GM20000 (cell line): ENCODE measurements around the gene EFNA5.

ENCODE experiments used
- DNase-seq: peaks from one replicate; pipeline ENCODE4 v3.0.0; 2012; ENCODE audit warnings: low spot score
- CTCF ChIP-seq: IDR thresholded peaks from 2 replicates; pipeline ENCODE4 v1.5.1; 2012; ENCODE audit warnings: mild to moderate bottlenecking, control low read depth; ENCODE audit errors: extremely low read depth, missing control alignments

EFNA5 gene

GRCh38 chr5:107658528-107658927, 12.2 kb downstream of the EFNA5 start:
- no peak for DNase-seq
- TF ChIP-seq CTCF = no peak

- no peak for DNase-seq
These were observed 14.9 kb downstream of the EFNA5 start for GRCh38 chr5:107655831-107656230.

GRCh38 chr5:107654827-107655226, 15.9 kb downstream of the EFNA5 start:
- TF ChIP-seq CTCF = no peak
- DNase-seq = no peak

More at GRCh38 chr5:107655831-107656230, 14.9 kb downstream of the EFNA5 start:
- TF ChIP-seq CTCF = no peak

- no peak for DNase-seq
- TF ChIP-seq CTCF = no peak
These were observed 17.1 kb downstream of the EFNA5 start for GRCh38 chr5:107653685-107654084.

- DNase-seq = no peak
- TF ChIP-seq CTCF = no peak
These were observed 17.7 kb downstream of the EFNA5 start for GRCh38 chr5:107652839-107653607.

GRCh38 chr5:107652408-107652807, 18.3 kb downstream of the EFNA5 start:
- DNase-seq = no peak
- TF ChIP-seq CTCF = no peak

- no peak for DNase-seq
- no peak for TF ChIP-seq CTCF
These were observed 19.4 kb downstream of the EFNA5 start for GRCh38 chr5:107651325-107651724.
